Mucosa of descending colon (tissue), 3 donors: ENCODE measurements around the gene B4GALNT3. TPM values are rescaled to one million over a fixed set of nuclear protein-coding genes. Genes with fewer than 3 reads are reported as not detected.

Experiments used
- ATAC-seq: fragments of 200-7000 bp; cut with Tn5 transposase; one replicate; pipeline ENCODE4 v1.9.1; 2020; ENCODE audit warnings: mild to moderate bottlenecking, moderate library complexity
- DNase-seq, 3 donors: peaks; one replicate each; pipeline ENCODE4 v3.0.0-alpha.2; 2020
- H3K36me3 ChIP-seq: fragments of 200-600 bp; one replicate; pipeline ENCODE4 v1.8.0; 2021; ENCODE audit warnings: low read depth, mild to moderate bottlenecking
- H3K4me1 ChIP-seq: fragments of 200-600 bp; one replicate; pipeline ENCODE4 v1.8.0; 2021; ENCODE audit warnings: low read depth, mild to moderate bottlenecking
- H3K4me3 ChIP-seq: fragments of 200-600 bp; one replicate; pipeline ENCODE4 v1.8.0; 2021; ENCODE audit warnings: mild to moderate bottlenecking
- H3K9me3 ChIP-seq: fragments of 200-600 bp; one replicate; pipeline ENCODE4 v1.8.0; 2021; ENCODE audit warnings: mild to moderate bottlenecking
- CTCF ChIP-seq: fragments of 200-600 bp; IDR thresholded peaks from one replicate; pipeline ENCODE4 v1.8.0; 2022; ENCODE audit warnings: antibody characterized with exemption, mild to moderate bottlenecking
- intact Hi-C, 2 donors: fragments of 100-400 bp; cut with DNase I in 1 of 2; cut with micrococcal nuclease in 1 of 2; formaldehyde crosslinking; loops; one replicate each; pipeline versions ENCODE4 v1.11.0 to v1.11.1; 2022; cut with DNase I, micrococcal nuclease
- total RNA-seq, 3 donors: library from RNA; stranded (reverse); fragmentation: NEBNext Ultra II Directional in 2 of 3; extraction: Animal tissue kit (Norgen Biotek cat#: 25700) in 2 of 3; gene quantifications; one replicate each; pipeline versions ENCODE4 v1.2.1 to v1.2.4, GENCODE V29; 2021 to 2023
- donor health status: DM: no; HTN: no; CAD: no; lungs with moderate emphysema.
- donor health status: DM: no; HTN: no; CAD: no.
- donor health status: DM: no; HTN: yes; CAD: no.

Gene B4GALNT3
- total RNA-seq, 3 donors from 2014 or later, result 62.9 to 134 (median 94.9) TPM

GRCh38 chr12:509500-509899 is 49.8 kb downstream of the B4GALNT3 start:
- peak in 1 of 3 donors; percentile 63 for DNase-seq
- no peak for TF ChIP-seq CTCF
- Histone ChIP-seq H3K36me3 (no peaks in the 10 kb centered on the region), H3K4me1 (peaks cover 17% of the 10 kb centered on the region), H3K4me3 (no peak overlapping the region), H3K9me3 (no peaks in the 10 kb centered on the region)
- intact Hi-C loops, result no loop called here
- ATAC-seq, result peak; percentile 44

- Histone ChIP-seq H3K4me3 (no peak overlapping the region), H3K4me1 (peaks cover 17% of the 10 kb centered on the region), H3K9me3 (no peaks in the 10 kb centered on the region), H3K36me3 (no peaks in the 10 kb centered on the region)
- intact Hi-C loops, result no loop called here
- TF ChIP-seq CTCF, result no peak
- DNase-seq (peak; percentile 79 to 83 (median 81)), ATAC-seq (peak; percentile 84)
Observed at GRCh38 chr12:510071-510825, 50.5 kb downstream of the B4GALNT3 start.

GRCh38 chr12:512933-513332 is 53.2 kb downstream of the B4GALNT3 start:
- H3K4me3 ChIP-seq, result no peak overlapping the region
- no peak for TF ChIP-seq CTCF
- no peaks in the 10 kb centered on the region for H3K36me3 ChIP-seq
- no peak for ATAC-seq
- DNase-seq, result no peak
- H3K4me1 ChIP-seq, result peaks cover 12% of the 10 kb centered on the region
- H3K9me3 ChIP-seq, result no peaks in the 10 kb centered on the region
- intact Hi-C loops, result no loop called here

- no peak overlapping the region for H3K4me3 ChIP-seq
- no peaks in the 10 kb centered on the region for H3K36me3 ChIP-seq
- TF ChIP-seq CTCF, result no peak
- DNase-seq (no peak), ATAC-seq (no peak)
- intact Hi-C loops, result no loop called here
- no peaks in the 10 kb centered on the region for H3K9me3 ChIP-seq
- H3K4me1 ChIP-seq, result peaks cover 7% of the 10 kb centered on the region
Observed at GRCh38 chr12:513446-513845, 53.7 kb downstream of the B4GALNT3 start.

- Histone ChIP-seq H3K4me3 (no peak overlapping the region), H3K36me3 (no peaks in the 10 kb centered on the region), H3K9me3 (no peaks in the 10 kb centered on the region), H3K4me1 (no peaks in the 10 kb centered on the region)
- peak; percentile 46 for ATAC-seq
- no peak for TF ChIP-seq CTCF
- intact Hi-C loops, result no loop called here
- no peak for DNase-seq
Observed at GRCh38 chr12:517538-517937, 57.8 kb downstream of the B4GALNT3 start.
